HL-60/S4 (cell line): ENCODE results near the gene ZNRF1.

Experiments used
- in situ Hi-C: fragments of 300-500 bp; cut with MboI; formaldehyde crosslinking; loops from 2 replicates; pipeline ENCODE4 v1.14.3; 2022; ENCODE audit warnings: low sequenced_read_pairs

The ZNRF1 gene

GRCh38 chr16:75109732-75110243 lies 111.0 kb downstream of the ZNRF1 start:
- in situ Hi-C loops, result no loop called here

GRCh38 chr16:75110637-75111513 lies 112.1 kb downstream of the ZNRF1 start:
- in situ Hi-C loops, result no loop called here

GRCh38 chr16:75111514-75111940 lies 112.7 kb downstream of the ZNRF1 start:
- in situ Hi-C loops, result no loop called here

- in situ Hi-C loops, result no loop called here
These were observed 113.3 kb downstream of the ZNRF1 start for GRCh38 chr16:75111961-75112733.

GRCh38 chr16:75112734-75113491 lies 114.1 kb downstream of the ZNRF1 start:
- in situ Hi-C loops, result no loop called here

GRCh38 chr16:75113541-75114121 lies 114.8 kb downstream of the ZNRF1 start:
- in situ Hi-C loops, result no loop called here

GRCh38 chr16:75114179-75114945 lies 115.5 kb downstream of the ZNRF1 start:
- in situ Hi-C loops, result no loop called here

- in situ Hi-C loops, result loop anchor here (5.0 kb wide), 1 partner anchor 123 kb away; no protein-coding TSS in a partner anchor
These were observed 116.4 kb downstream of the ZNRF1 start for GRCh38 chr16:75114946-75115825.

GRCh38 chr16:75116081-75116910 lies 117.5 kb downstream of the ZNRF1 start, which contains the start of gene LDHD:
TSS of gene LDHD (minus strand) at chr16:75116780. CDS start at chr16:75116720, 60 bp downstream.
- in situ Hi-C loops, result loop anchor here (5.0 kb wide), 1 partner anchor 124 kb away; no protein-coding TSS in a partner anchor

- in situ Hi-C loops, result loop anchor here (5.0 kb wide), 1 partner anchor 125 kb away; no protein-coding TSS in a partner anchor
These were observed 118.1 kb downstream of the ZNRF1 start for GRCh38 chr16:75116911-75117245.

- in situ Hi-C loops, result loop anchor here (5.0 kb wide), 1 partner anchor 127 kb away; no protein-coding TSS in a partner anchor
These were observed 120.2 kb downstream of the ZNRF1 start for GRCh38 chr16:75118943-75119539.

- in situ Hi-C loops, result no loop called here
These were observed 121.4 kb downstream of the ZNRF1 start for GRCh38 chr16:75120253-75120652.

- in situ Hi-C loops, result no loop called here
These were observed 123.2 kb downstream of the ZNRF1 start for GRCh38 chr16:75121949-75122568.

- in situ Hi-C loops, result no loop called here
These were observed 123.8 kb downstream of the ZNRF1 start for GRCh38 chr16:75122609-75123008.

- in situ Hi-C loops, result no loop called here
These were observed 129.0 kb downstream of the ZNRF1 start for GRCh38 chr16:75127713-75128415.
